GM12878 (cell line): ENCODE measurements around the gene AASDHPPT. TPM values are rescaled to one million over a fixed set of nuclear protein-coding genes. Genes with fewer than 3 reads are reported as not detected.

Experiments
- ATAC-seq: fragments of 200-7000 bp; cut with Tn5 transposase; 3 replicates; pipeline ENCODE4 v1.9.1; 2020; ENCODE audit warnings: mild to moderate bottlenecking, moderate library complexity
- Bru-seq: library from RNA; stranded (reverse); fragments of 400-500 nt; gene quantifications from one replicate; lab custom pipeline; 2021; lab: Mats Ljungman, UMichigan
- BruChase-seq, 2 experiments: library from RNA; stranded (reverse); fragments of 400-500 nt; gene quantifications; one replicate each; lab custom pipeline; 2021; lab: Mats Ljungman, UMichigan
- BruUV-seq: library from RNA; stranded (reverse); fragments of 400-500 nt; replicated peaks from 2 replicates; lab custom pipeline; 2021; lab: Mats Ljungman, UMichigan
- CTCF ChIA-PET: fragments of 300-600 bp; sonication (Branson Sonifier 250); formaldehyde crosslinking; extraction: SDS; loops from one replicate; lab custom pipeline; 2021; ENCODE audit warnings: inconsistent platforms; lab: Yijun Ruan, JAX
- POLR2A ChIA-PET: fragments of 350-600 bp; formaldehyde crosslinking; extraction: SDS; loops from one replicate; lab custom pipeline; 2021; ENCODE audit warnings: inconsistent platforms; lab: Charles Lee
- RAD21 ChIA-PET: fragments of 300-600 bp; sonication (Branson Sonifier 250); formaldehyde crosslinking; loops from one replicate; lab custom pipeline; 2023; ENCODE audit warnings: antibody characterized with exemption; ENCODE audit not compliant: unreplicated experiment; lab: Charles Lee
- SMC1A ChIA-PET: fragments of 300-600 bp; sonication (Branson Sonifier 250); formaldehyde crosslinking; loops from one replicate; lab custom pipeline; 2023; ENCODE audit not compliant: unreplicated experiment, uncharacterized antibody; lab: Charles Lee
- DNase-seq: peaks from one replicate; pipeline ENCODE4 v3.0.0-alpha.2; 2011; ENCODE audit warnings: low read depth, low spot score
- FAIRE-seq: peaks from 3 replicates; lab custom pipeline; 2011; peaks lifted over from hg19 to GRCh38; lab: Jason Lieb, UNC
- H2AFZ ChIP-seq: 2 replicates; pipeline ENCODE4 v1.6.0; 2011; ENCODE audit warnings: low read depth, low read length, control low read depth; ENCODE audit not compliant: control insufficient read depth
- H3K27ac ChIP-seq: 2 replicates; pipeline ENCODE4 v1.5.1; 2011; ENCODE audit warnings: control low read depth; ENCODE audit not compliant: control insufficient read depth, insufficient read depth
- H3K27me3 ChIP-seq, 2 experiments: replicated peaks in 1 of 2; 2 replicates each; pipeline versions ENCODE4 v1.6.0 to v1.6.1; 2011; ENCODE audit warnings: low read length in 1 of 2; ENCODE audit not compliant: control insufficient read depth in 2 of 2, insufficient read depth in 2 of 2
- H3K36me3 ChIP-seq, 2 experiments: 2 replicates each; pipeline ENCODE4 v1.5.1; 2011; ENCODE audit warnings: low read length in 1 of 2; ENCODE audit not compliant: control insufficient read depth in 2 of 2, insufficient read depth in 2 of 2
- H3K4me1 ChIP-seq: 2 replicates; pipeline ENCODE4 v1.6.1; 2011; ENCODE audit warnings: mild to moderate bottlenecking, low read length, moderate library complexity, mixed read lengths; ENCODE audit not compliant: control insufficient read depth, insufficient read depth
- H3K4me2 ChIP-seq: 2 replicates; pipeline ENCODE4 v1.6.0; 2011; ENCODE audit warnings: control low read depth; ENCODE audit not compliant: control insufficient read depth, insufficient read depth
- H3K4me3 ChIP-seq: fragments of 200-600 bp; sonication (generic); 2 replicates; pipeline ENCODE4 v1.5.1; 2016
- H3K79me2 ChIP-seq: 2 replicates; pipeline ENCODE4 v1.6.0; 2011; ENCODE audit warnings: low read length; ENCODE audit not compliant: control insufficient read depth, insufficient read depth
- H3K9ac ChIP-seq: 2 replicates; pipeline ENCODE4 v1.8.0; 2011; ENCODE audit warnings: low read length, control low read depth, mixed read lengths; ENCODE audit not compliant: control insufficient read depth, insufficient read depth
- H3K9me3 ChIP-seq: replicated peaks from 3 replicates; pipeline ENCODE4 v1.5.1; 2011; ENCODE audit warnings: mild to moderate bottlenecking, low read length; ENCODE audit not compliant: control insufficient read depth, insufficient read depth
- H4K20me1 ChIP-seq: 2 replicates; pipeline ENCODE4 v1.6.0; 2011; ENCODE audit not compliant: control insufficient read depth, insufficient read depth
- BCLAF1 ChIP-seq: fragments of 450-650 bp; IDR thresholded peaks from 2 replicates; pipeline ENCODE4 v1.6.1; 2017; ENCODE audit warnings: antibody characterized with exemption, mild to moderate bottlenecking, moderate library complexity
- ETV6 ChIP-seq, 2 experiments: fragments of 450-650 bp in 1 of 2; IDR thresholded peaks in 1 of 2; conservative IDR thresholded peaks in 1 of 2; 2 replicates each; pipeline ENCODE4 v1.6.1; 2014; ENCODE audit warnings: antibody characterized with exemption in 1 of 2, borderline replicate concordance in 1 of 2, low read depth in 1 of 2, mild to moderate bottlenecking in 1 of 2, moderate library complexity in 1 of 2
- FOXM1 ChIP-seq: IDR thresholded peaks from 2 replicates; pipeline ENCODE4 v1.6.1; 2012; ENCODE audit warnings: low read depth, mild to moderate bottlenecking, inconsistent platforms, low read length, moderate library complexity
- HDAC6 ChIP-seq: fragments of 200-600 bp; sonication (generic); IDR thresholded peaks from one replicate; pipeline ENCODE4 v1.8.0; 2017; ENCODE audit warnings: antibody characterized with exemption; ENCODE audit not compliant: unreplicated experiment
- JUND ChIP-seq: IDR thresholded peaks from 2 replicates; pipeline ENCODE4 v1.6.1; 2012; ENCODE audit warnings: low read depth, mild to moderate bottlenecking, low read length, improper control_type of control experiment, moderate library complexity
- KLF5 ChIP-seq: fragments of 450-650 bp; IDR thresholded peaks from 2 replicates; pipeline ENCODE4 v1.6.1; 2014; ENCODE audit warnings: mild to moderate bottlenecking; ENCODE audit not compliant: partially characterized antibody
- MEF2A ChIP-seq: IDR thresholded peaks from 2 replicates; pipeline ENCODE4 v1.6.1; 2011; ENCODE audit warnings: low read depth, mild to moderate bottlenecking, low read length, moderate library complexity; ENCODE audit not compliant: insufficient read depth
- MTA3 ChIP-seq: IDR thresholded peaks from 2 replicates; pipeline ENCODE4 v1.6.1; 2012; ENCODE audit warnings: low read length, inconsistent platforms, borderline replicate concordance
- NFYB ChIP-seq: IDR thresholded peaks from 2 replicates; pipeline ENCODE4 v1.6.1; 2011; ENCODE audit warnings: low read depth, mild to moderate bottlenecking, low read length, improper control_type of control experiment, moderate library complexity; ENCODE audit not compliant: insufficient read depth
- POLR2AphosphoS2 ChIP-seq: IDR thresholded peaks from 2 replicates; pipeline ENCODE4 v1.6.1; 2011; ENCODE audit warnings: low read depth, mild to moderate bottlenecking, low read length, improper control_type of control experiment, moderate library complexity
- RCOR1 ChIP-seq: conservative IDR thresholded peaks from 2 replicates; pipeline ENCODE4 v1.6.1; 2012; ENCODE audit warnings: low read depth, low read length, improper control_type of control experiment
- SMARCA5 ChIP-seq: fragments of 450-650 bp; IDR thresholded peaks from 2 replicates; pipeline ENCODE4 v1.6.1; 2017; ENCODE audit warnings: mild to moderate bottlenecking
- YY1 ChIP-seq: IDR thresholded peaks from 2 replicates; pipeline ENCODE4 v1.6.1; 2011; ENCODE audit warnings: low read depth, mild to moderate bottlenecking, low read length
- ZNF217 ChIP-seq: fragments of 450-650 bp; IDR thresholded peaks from 2 replicates; pipeline ENCODE4 v1.6.1; 2017; ENCODE audit warnings: antibody characterized with exemption, mild to moderate bottlenecking
- ZZZ3 ChIP-seq: IDR thresholded peaks from 2 replicates; pipeline ENCODE4 v1.6.1; 2011; ENCODE audit warnings: low read depth; ENCODE audit not compliant: control insufficient read depth, insufficient read length
- WGBS: methylation state at CpG from one replicate; pipeline ENCODE4 v1.1.6; 2016; ENCODE audit warnings: low lambda C conversion rate; ENCODE audit not compliant: insufficient replicate concordance, insufficient coverage; ENCODE audit errors: missing lambda C conversion rate; 5-methylcytosine and 5-hydroxymethylcytosine counted together
- in situ Hi-C: fragments of 300-500 bp; cut with MboI; formaldehyde crosslinking; loops from 9 replicates; pipeline ENCODE4 v1.14.3; 2018; ENCODE audit warnings: mixed read lengths
- intact Hi-C: fragments of 100-400 bp; cut with micrococcal nuclease; formaldehyde crosslinking; loops from one replicate; pipeline ENCODE4 v1.14.2; 2022; ENCODE audit not compliant: unreplicated experiment
- long read RNA-seq, 2 experiments: library from polyadenylated mRNA; unstranded; transcript quantifications; one replicate each; pipeline ENCODE4 v2.0.0, GENCODE V29; 2019 to 2020
- polyA minus RNA-seq, 3 experiments: library from RNA; depleted of rRNA, polyadenylated mRNA; stranded (reverse); fragments of >200 nt; gene quantifications; 2 replicates each; pipeline ENCODE4 v1.2.3, GENCODE V29; 2011
- polyA plus RNA-seq, 11 experiments: library from polyadenylated mRNA; depleted of rRNA in 4 of 11; unstranded in 6 of 11; stranded (reverse) in 5 of 11; fragments of >200 nt; fragmentation: Nextera tagmentation in 4 of 11; fragmentation: Illumina TruSeq in 1 of 11; extraction: Ambion mirVana in 4 of 11; extraction: Trizol in 1 of 11; gene quantifications; 1 replicate in 1 of 11; 2 replicates in 10 of 11; pipeline versions ENCODE4 v1.2.1 to v1.2.3, GENCODE V29; 2011 to 2016; ENCODE audit warnings: inconsistent platforms in 2 of 11, missing spikeins in 2 of 11, low read depth in 1 of 11
- total RNA-seq, 4 experiments: library from RNA; depleted of rRNA in 3 of 4; stranded (reverse); fragments of >200 nt in 3 of 4; fragmentation: Illumina TruSeq in 1 of 4; extraction: Trizol in 1 of 4; gene quantifications; 2 replicates each; pipeline versions ENCODE4 v1.2.1 to v1.2.3, GENCODE V29; 2013 to 2021

Gene AASDHPPT
- total RNA-seq (2013; cell fraction: nucleolus; rRNA removed): 30.6 and 33.6 TPM in 2 replicates
- total RNA-seq (2014; rRNA removed): 59.4 and 64.9 TPM in 2 replicates
- 44.0 and 47.1 TPM in 2 replicates for total RNA-seq (2014; rRNA removed; fragmentation: Illumina TruSeq; extraction: Trizol)
- 45.4 and 47.2 TPM in 2 replicates for total RNA-seq (2021)
- polyA plus RNA-seq (2011; ENCODE audit: low read depth): 9.3 TPM
- polyA plus RNA-seq (2011; rRNA removed): 47.1 and 69.5 TPM in 2 replicates
- polyA plus RNA-seq (2011; cell fraction: cytosol; rRNA removed): 18.0 and 27.4 TPM in 2 replicates
- 18.2 and 22.5 TPM in 2 replicates for polyA plus RNA-seq (2011; cell fraction: nucleus; rRNA removed)
- 20.7 and 24.5 TPM in 2 replicates for polyA plus RNA-seq (2012)
- 46.2 and 51.0 TPM in 2 replicates for polyA plus RNA-seq (2014; fragmentation: Illumina TruSeq; extraction: Trizol)
- polyA plus RNA-seq (2014; fragmentation: Nextera tagmentation; extraction: Ambion mirVana): 10 to 100 TPM; 53.8 to 87.8 TPM
- 35.0 and 37.3 TPM in 2 replicates for polyA plus RNA-seq (2014; rRNA removed)
- polyA plus RNA-seq (2016; fragmentation: Nextera tagmentation; extraction: Ambion mirVana): 10 to 100 TPM; 86.2 to 92.6 TPM
- polyA minus RNA-seq (2011; rRNA and poly(A)+ RNA removed): 21.7 and 28.2 TPM in 2 replicates
- polyA minus RNA-seq (2011; cell fraction: cytosol; rRNA and poly(A)+ RNA removed): 15.2 and 19.4 TPM in 2 replicates
- polyA minus RNA-seq (2011; cell fraction: nucleus; rRNA and poly(A)+ RNA removed): 27.0 and 46.8 TPM in 2 replicates
- Bru-seq, nascent RNA: percentile 89 among the genes with signal in this experiment
- percentile 79 among the genes with signal in this experiment for BruChase-seq, experiment 1, labeled RNA remaining after a 6-hour chase
- BruChase-seq, experiment 2, labeled RNA remaining after a 2-hour chase: percentile 86 among the genes with signal in this experiment
- long read RNA-seq, experiment 1, transcript AASDHPPT-201 (6 exons, 2,955 nt): major isoform, 68 of 69 reads
- long read RNA-seq, experiment 1, partial matches to known transcripts: 0 of 69 reads
- long read RNA-seq, experiment 1, other reads (novel, unspliced or antisense): 1 of 69 reads
- long read RNA-seq, experiment 2, full-length matches to known transcripts: 299 of 324 reads
- long read RNA-seq, experiment 2, partial matches to known transcripts: 23 of 324 reads
- long read RNA-seq, experiment 2, other reads (novel, unspliced or antisense): 2 of 324 reads

- ChIA-PET SMC1A (interaction anchor here (1.1 to 4.7 kb wide), 7 partner anchors 10 to 70 kb away, joined by 3 to 31 read pairs (median 5); no protein-coding TSS in a partner anchor), POLR2A (interaction anchor here (0.8 to 1.4 kb wide), 3 partner anchors 9 to 14 kb away, joined by 3 to 8 read pairs (median 4); no protein-coding TSS in a partner anchor), RAD21 (interaction anchor here (0.6 to 2.7 kb wide), 8 partner anchors 8 to 76 kb away, joined by 3 to 13 read pairs (median 4); no protein-coding TSS in a partner anchor), CTCF (interaction anchor here (0.9 to 4.7 kb wide), 7 partner anchors 11 to 70 kb away, joined by 3 to 72 read pairs (median 4); no protein-coding TSS in a partner anchor)
- WGBS: under 1% methylated on average over 55 of the region's 55 CpGs
- peak within 1 kb of the TSS; percentile 94 for H3K4me3 ChIP-seq
- H3K36me3 ChIP-seq: peaks cover 0 to 6% of the 10 kb centered on the region in 2 experiments; a peak in 1 of 4 replicates
- no peaks in the 10 kb centered on the region for H3K9me3 ChIP-seq
- peak within 1 kb of the TSS; percentile 93 for H3K4me2 ChIP-seq
- in situ Hi-C loops (no loop called here), intact Hi-C loops (loop anchor here (2.0 to 5.0 kb wide), 2 partner anchors 55 to 964 kb away; partner anchors contain the start of gene MSANTD4)
- ATAC-seq: peak; percentile 36
- FAIRE-seq: peak; percentile 70
- H3K27me3 ChIP-seq: no peaks in the 10 kb centered on the region
- peak within 1 kb of the TSS; percentile 96 for H3K9ac ChIP-seq
- peaks cover 48% of the 10 kb centered on the region for H3K79me2 ChIP-seq
- TSS peak; percentile 72 for BruUV-seq
- peak within 1 kb of the TSS; percentile 100 for H2AFZ ChIP-seq
- no peaks in the 10 kb centered on the region for H4K20me1 ChIP-seq
- peaks cover 8% of the 10 kb centered on the region for H3K4me1 ChIP-seq
- DNase-seq: no peak
- H3K27ac ChIP-seq: peak within 1 kb of the TSS; percentile 95
- TF ChIP-seq RCOR1: no peak
- peak; percentile 82 for TF ChIP-seq POLR2AphosphoS2
- TF ChIP-seq ETV6 (conservative IDR thresholded peaks at IDR 0.05 in 1 of 2, IDR thresholded peaks at IDR 0.05 in 1 of 2; ENCODE audit: borderline replicate concordance in 1 of 2, low read depth in 1 of 2): no peak
- no peak for TF ChIP-seq MEF2A
- 0 out of 2 replicates have a peak, but pooled peaks have one; percentile 31 for TF ChIP-seq SMARCA5
- no peak for TF ChIP-seq NFYB
- TF ChIP-seq ZZZ3: no peak
- TF ChIP-seq ZNF217: no peak
- TF ChIP-seq FOXM1: no peak
- peak; percentile 52 for TF ChIP-seq HDAC6
- peak; percentile 60; the same call in 1 of the 2 replicates for TF ChIP-seq YY1
- TF ChIP-seq KLF5: peak; percentile 46
- TF ChIP-seq MTA3: no peak
- no peak for TF ChIP-seq JUND
- no peak for TF ChIP-seq BCLAF1
Observed at GRCh38 chr11:106077609-106078455, at the start of gene AASDHPPT. TSS of gene AASDHPPT (plus strand) at chr11:106077662. CDS start at chr11:106077711, 49 bp downstream.
